GM12874 (cell line): ENCODE measurements around the gene SGSH.

Source experiments
- CTCF ChIP-seq: IDR thresholded peaks from 2 replicates; pipeline ENCODE4 v1.5.1; 2011; ENCODE audit warnings: low read depth, mild to moderate bottlenecking, control low read depth, low read length, moderate library complexity; ENCODE audit not compliant: insufficient read depth

Gene SGSH

DNA sequence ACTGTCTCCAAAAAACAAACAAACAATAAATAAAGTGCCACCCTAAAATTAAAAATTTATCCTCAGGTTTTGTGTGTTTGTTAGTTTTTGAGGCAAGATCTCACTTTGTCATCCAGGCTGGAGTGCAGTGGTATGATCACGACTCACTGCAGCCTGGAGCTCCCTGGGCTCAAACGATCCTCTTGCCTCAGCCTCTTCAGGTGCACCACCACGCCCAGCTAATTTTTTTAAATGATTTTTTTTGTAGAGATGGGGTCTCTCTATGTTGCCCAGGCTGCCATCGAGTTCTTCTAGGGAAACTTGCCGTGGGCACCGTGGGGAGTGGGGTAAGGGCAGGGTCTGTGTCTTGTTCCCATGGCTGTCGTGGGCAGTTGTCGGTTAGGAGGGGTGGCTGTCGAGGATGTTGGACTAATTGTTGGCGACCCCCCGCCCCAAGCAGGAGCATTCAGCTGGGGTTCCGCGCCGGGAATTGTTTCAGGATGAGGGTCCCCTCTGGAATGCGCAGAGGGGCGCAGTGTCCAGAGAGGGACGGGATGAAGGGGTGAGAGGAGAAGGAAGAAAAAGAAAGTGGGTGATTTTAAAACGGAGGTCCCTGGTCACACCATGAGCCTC lies 39.4 kb upstream of the SGSH start:
- no peak for TF ChIP-seq CTCF

- no peak for TF ChIP-seq CTCF
These were observed 37.6 kb upstream of the SGSH start for GRCh38 chr17:80257716-80258213.

- TF ChIP-seq CTCF: no peak
These were observed 35.9 kb upstream of the SGSH start for GRCh38 chr17:80256034-80256350.

DNA sequence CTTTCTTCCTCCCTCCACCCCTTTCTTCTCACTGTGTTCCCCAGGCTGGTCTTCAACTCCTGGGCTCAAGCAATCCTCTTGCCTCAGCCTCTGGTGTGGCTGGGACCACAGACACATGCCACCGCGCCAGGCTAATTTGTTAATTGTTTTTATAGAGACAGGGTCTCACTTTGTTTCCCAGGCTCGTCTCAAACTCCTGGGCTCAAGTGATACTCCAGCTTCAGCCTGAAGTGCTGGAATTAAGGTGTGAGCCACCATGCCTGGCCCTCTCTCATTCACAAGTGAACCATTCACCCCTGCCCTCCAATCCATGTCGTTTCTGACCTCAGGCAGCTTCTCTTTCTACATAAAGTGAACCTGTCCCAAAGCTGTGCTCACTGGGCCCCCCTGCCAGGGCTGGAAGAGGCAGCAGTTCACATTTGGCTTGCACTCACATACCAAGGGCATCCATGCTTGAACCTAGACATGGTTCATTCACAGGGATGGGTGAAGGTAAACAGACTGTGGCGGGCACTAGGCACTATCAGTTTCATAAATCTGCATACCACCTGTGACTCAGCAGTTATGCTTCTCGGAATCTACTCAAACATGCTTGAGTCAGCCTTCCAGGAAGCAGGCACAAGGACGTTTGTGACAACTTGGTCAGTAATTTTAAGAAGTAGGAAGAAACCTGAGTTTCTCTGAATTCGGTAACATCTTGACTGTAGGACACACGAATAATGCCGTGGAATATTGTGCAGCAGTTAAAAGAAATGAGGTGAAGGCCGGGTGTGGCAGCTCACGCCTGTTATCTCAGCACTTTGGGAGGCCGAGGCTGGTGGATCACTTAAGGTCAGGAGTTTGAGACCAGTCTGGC lies 34.5 kb upstream of the SGSH start:
- no peak for TF ChIP-seq CTCF

DNA sequence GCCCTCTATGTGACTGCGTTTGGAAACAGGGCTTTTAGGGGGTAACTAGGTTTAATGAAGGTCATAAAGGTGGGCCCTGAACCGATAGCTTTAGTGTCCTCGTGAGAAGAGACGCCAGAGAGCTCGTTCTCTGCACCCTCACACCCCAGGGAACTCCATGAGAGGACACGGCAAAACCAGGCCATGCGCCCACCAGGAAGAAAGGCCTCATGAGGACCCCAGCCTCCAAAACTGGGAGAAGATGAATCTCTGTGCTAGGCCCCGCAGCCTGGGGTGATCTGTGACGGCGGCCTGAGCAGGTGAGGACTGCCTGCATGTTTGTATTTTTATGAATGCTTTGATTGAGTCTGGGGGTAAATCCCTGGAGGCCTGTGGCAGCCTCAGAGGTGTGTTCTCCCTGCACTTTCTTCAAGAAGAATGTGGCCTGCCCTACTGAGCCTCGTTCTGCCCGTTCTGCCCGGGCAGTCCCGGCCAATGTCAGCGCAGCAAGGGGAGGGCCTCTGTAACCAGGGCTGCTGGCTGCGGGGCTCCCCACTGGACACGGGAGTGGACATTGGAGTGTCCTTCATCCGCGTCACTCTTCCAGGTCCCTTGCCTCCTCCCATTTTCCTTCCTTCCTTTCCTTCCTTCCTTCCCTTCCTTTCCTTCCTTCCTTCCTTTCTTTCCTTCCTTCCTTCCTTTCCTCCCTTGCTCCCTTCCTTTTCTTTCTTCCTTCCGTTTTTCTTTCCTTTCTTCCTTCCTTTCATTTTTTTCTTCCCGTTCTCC lies 33.7 kb upstream of the SGSH start:
- TF ChIP-seq CTCF: no peak

GRCh38 chr17:80252871-80253270 lies 32.7 kb upstream of the SGSH start:
- TF ChIP-seq CTCF: peak; percentile 80

DNA sequence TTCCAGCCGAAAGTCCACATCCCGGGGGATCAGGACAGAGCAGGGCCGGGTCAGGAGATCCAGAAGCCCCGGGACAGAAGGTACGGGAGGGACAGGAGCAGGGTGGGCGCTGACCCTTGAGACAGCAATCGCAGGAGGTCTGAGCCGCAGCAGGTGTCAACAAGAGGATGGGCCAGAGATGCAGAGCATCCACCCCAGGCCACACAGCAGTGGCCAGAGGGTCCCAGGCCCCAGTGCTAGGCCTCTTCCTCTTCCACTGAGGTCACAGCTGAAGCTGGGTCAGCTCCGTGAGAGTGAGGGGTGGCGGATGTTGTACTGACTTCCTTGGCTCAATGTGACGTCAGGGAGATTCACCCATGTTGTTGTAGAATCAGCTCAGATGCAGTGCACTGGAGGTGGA lies 31.8 kb upstream of the SGSH start:
- no peak for TF ChIP-seq CTCF
